Measurements from ENCODE around the gene CEP112.

CEP112 gene

DNA sequence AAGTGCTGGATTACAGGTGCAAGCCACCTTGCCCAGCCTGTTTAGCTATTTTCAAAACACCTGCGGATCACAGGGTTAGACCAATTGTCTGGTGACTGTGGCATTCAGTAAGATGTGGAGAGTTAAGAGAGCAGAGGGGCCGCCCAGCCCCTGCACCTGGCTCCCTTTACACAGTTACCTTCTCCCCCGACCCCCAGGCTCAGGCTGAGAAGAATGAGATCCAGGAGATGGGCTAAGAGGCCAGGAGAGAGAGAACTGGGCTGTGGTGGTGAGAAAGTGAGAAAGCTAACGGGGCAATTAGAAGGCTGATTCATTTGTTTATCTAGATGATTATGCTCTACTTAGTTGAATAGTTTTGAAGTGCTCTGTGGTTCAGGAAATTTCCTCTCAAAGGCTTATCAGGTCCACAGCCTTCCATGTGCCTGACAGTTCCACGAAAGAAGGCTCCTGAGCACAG is 562.7 kb downstream of the CEP112 start:
- TF ChIP-seq, protein P1, sequence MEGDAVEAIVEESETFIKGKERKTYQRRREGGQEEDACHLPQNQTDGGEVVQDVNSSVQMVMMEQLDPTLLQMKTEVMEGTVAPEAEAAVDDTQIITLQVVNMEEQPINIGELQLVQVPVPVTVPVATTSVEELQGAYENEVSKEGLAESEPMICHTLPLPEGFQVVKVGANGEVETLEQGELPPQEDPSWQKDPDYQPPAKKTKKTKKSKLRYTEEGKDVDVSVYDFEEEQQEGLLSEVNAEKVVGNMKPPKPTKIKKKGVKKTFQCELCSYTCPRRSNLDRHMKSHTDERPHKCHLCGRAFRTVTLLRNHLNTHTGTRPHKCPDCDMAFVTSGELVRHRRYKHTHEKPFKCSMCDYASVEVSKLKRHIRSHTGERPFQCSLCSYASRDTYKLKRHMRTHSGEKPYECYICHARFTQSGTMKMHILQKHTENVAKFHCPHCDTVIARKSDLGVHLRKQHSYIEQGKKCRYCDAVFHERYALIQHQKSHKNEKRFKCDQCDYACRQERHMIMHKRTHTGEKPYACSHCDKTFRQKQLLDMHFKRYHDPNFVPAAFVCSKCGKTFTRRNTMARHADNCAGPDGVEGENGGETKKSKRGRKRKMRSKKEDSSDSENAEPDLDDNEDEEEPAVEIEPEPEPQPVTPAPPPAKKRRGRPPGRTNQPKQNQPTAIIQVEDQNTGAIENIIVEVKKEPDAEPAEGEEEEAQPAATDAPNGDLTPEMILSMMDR (IDR thresholded peaks at IDR 0.05; ENCODE audit: insufficient read depth, missing control alignments), result no peak
- DNase-seq (ENCODE audit: insufficient read length, low spot score) (no peak), FAIRE-seq (no peak)

- DNase-seq (ENCODE audit: insufficient read length, low spot score) (no peak), FAIRE-seq (no peak)
- TF ChIP-seq, protein P1 (IDR thresholded peaks at IDR 0.05; ENCODE audit: insufficient read depth, missing control alignments), result no peak
Observed at GRCh38 chr17:65628644-65629036, 563.3 kb downstream of the CEP112 start.

DNA sequence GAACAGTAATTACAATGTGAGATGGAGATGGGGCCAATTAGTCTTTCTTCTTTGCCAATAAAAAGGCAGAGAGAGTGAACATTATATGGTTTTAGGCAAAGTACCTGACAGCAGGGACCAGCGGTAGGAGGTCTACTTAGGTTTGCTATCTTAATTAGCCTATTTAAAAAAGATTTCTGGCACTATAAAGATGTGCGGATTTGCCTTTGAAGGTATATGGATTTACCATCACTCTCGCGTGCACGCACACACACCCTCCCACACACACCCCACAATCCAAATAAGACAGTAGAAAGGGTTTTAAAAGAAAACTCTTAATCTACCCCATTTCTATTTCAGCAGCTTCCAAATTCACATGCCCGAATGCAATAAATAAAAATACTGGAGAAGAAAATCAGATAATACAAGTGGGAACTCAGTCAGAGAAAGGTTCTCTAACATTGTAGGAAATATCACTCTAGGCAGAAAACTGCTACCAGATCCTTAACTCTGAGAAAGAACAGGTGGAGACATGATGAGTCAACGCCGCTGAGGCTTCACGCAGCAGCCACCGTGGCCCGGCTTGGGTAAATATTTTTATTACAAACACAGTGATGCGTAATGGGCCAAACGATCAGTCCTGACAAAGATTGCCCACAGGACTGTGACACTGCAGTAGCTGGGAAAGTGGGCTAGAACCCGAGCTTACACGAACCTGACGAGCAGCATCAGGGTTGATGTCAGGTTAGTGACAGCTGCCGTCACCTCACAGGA is 563.9 kb downstream of the CEP112 start:
- DNase-seq (ENCODE audit: insufficient read length, low spot score), result no peak
- TF ChIP-seq, protein P1 (IDR thresholded peaks at IDR 0.05; ENCODE audit: insufficient read depth, missing control alignments), result no peak
- FAIRE-seq, result no peak

DNA sequence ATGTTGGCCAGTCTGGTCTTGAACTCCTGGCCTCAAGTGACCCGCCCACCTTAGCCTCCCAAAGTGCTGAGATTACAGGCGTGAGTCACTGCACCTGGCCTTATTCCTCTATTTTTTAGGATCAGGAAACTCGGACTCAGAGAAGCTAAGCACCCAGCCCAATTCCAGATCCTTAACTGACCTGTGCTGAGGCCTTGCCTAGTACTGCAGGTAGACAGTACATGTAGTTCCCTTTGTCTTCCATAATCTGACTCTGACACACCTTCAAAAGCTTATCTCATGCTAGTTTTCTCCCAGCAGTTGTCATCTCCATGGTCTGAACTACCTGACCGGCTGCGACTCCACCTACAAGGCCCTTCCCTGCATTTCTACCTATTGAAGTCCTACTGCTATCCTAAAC is 564.8 kb downstream of the CEP112 start:
- DNase-seq (ENCODE audit: insufficient read length, low spot score) (no peak), FAIRE-seq (no peak)
- TF ChIP-seq, protein P1 (IDR thresholded peaks at IDR 0.05; ENCODE audit: insufficient read depth, missing control alignments), result no peak

GRCh38 chr17:65626451-65626850 is 565.5 kb downstream of the CEP112 start:
- DNase-seq (ENCODE audit: insufficient read length, low spot score) (no peak), FAIRE-seq (no peak)
- TF ChIP-seq, protein P1 (IDR thresholded peaks at IDR 0.05; ENCODE audit: insufficient read depth, missing control alignments), result no peak

GRCh38 chr17:65618516-65618915 is 573.4 kb downstream of the CEP112 start:
- DNase-seq (ENCODE audit: insufficient read length, low spot score), result no peak
- FAIRE-seq, result no peak
- TF ChIP-seq, protein P1 (IDR thresholded peaks at IDR 0.05; ENCODE audit: insufficient read depth, missing control alignments), result no peak

DNA sequence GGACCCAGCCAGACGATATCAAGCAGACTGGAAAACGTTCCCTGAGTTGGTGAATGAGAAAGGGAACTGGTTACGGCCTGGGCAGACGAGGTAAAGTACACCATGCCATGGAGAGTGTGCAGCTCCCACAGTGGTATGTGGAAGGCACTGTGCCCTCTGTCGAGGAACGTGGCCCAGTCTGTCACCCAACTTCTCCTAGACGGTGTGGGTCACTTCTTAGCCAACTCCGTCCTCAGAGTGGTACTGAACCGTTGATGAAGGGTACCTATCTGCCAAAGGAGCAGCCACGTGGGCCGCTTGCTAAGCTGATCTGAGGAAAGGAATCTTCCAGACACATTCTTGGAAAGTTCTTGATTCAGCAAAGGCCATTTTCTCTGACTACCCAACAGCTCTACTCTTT is 574.4 kb downstream of the CEP112 start:
- DNase-seq (ENCODE audit: insufficient read length, low spot score) (no peak), FAIRE-seq (no peak)
- TF ChIP-seq, protein P1 (IDR thresholded peaks at IDR 0.05; ENCODE audit: insufficient read depth, missing control alignments), result no peak
